Naive thymus-derived CD4-positive, alpha-beta T cell (primary cell): ENCODE measurements around the gene MAGED1. TPM values are rescaled to one million over a fixed set of nuclear protein-coding genes. Genes with fewer than 3 reads are reported as not detected.

Source experiments
- ATAC-seq: fragments of 150-1000 bp; cut with Tn5 transposase; 2 replicates; pipeline ENCODE4 v1.10.0; 2021; ENCODE audit warnings: mild to moderate bottlenecking, moderate library complexity
- CTCF ChIA-PET: fragments of 350-600 bp; sonication (Branson Sonifier 250); formaldehyde crosslinking; loops from one replicate; lab custom pipeline; 2021; ENCODE audit warnings: antibody characterized with exemption; lab: Charles Lee
- POLR2A ChIA-PET: fragments of 350-600 bp; sonication (Branson Sonifier 250); formaldehyde crosslinking; loops from one replicate; lab custom pipeline; 2021; ENCODE audit warnings: antibody characterized with exemption, inconsistent platforms; lab: Charles Lee
- DNase-seq, 9 donors: peaks; one replicate each; pipeline versions ENCODE4 v3.0.0 to v3.0.0-alpha.2; 2020 to 2022; ENCODE audit warnings: mixed read lengths in 1 of 9
- H3K27ac ChIP-seq: one replicate; pipeline ENCODE4 v1.7.0; 2013; ENCODE audit warnings: mild to moderate bottlenecking, low read depth, low read length, moderate library complexity
- H3K27me3 ChIP-seq, 2 donors: one replicate each; pipeline ENCODE4 v1.7.0; 2013; ENCODE audit warnings: low read length in 2 of 2, mild to moderate bottlenecking in 2 of 2, moderate library complexity in 2 of 2; ENCODE audit not compliant: control insufficient read depth in 2 of 2, insufficient read depth in 2 of 2
- H3K36me3 ChIP-seq, 3 experiments: 1 replicate in 2 of 3; 2 replicates in 1 of 3; pipeline ENCODE4 v1.7.0; 2013; ENCODE audit warnings: low read length in 3 of 3, mild to moderate bottlenecking in 3 of 3, moderate library complexity in 1 of 3; ENCODE audit not compliant: insufficient read depth in 3 of 3, control insufficient read depth in 2 of 3
- H3K4me1 ChIP-seq, 2 donors: one replicate each; pipeline ENCODE4 v1.7.0; 2013; ENCODE audit warnings: low read length in 2 of 2, mild to moderate bottlenecking in 2 of 2, moderate library complexity in 1 of 2; ENCODE audit not compliant: control insufficient read depth in 2 of 2, insufficient read depth in 2 of 2
- H3K4me3 ChIP-seq: 2 replicates; pipeline ENCODE4 v1.7.0; 2013; ENCODE audit warnings: mild to moderate bottlenecking, low read length
- H3K9me3 ChIP-seq, 3 experiments: 1 replicate in 2 of 3; 2 replicates in 1 of 3; pipeline ENCODE4 v1.7.0; 2013; ENCODE audit warnings: low read length in 3 of 3; ENCODE audit not compliant: control insufficient read depth in 2 of 3
- H3K27ac Mint-ChIP-seq, 9 donors: one replicate each; pipeline ENCODE4 v1.8.0; 2020 to 2022; ENCODE audit warnings: mixed read lengths in 9 of 9, mild to moderate bottlenecking in 8 of 9, moderate library complexity in 5 of 9, inconsistent platforms in 2 of 9
- H3K27me3 Mint-ChIP-seq, 5 donors: one replicate each; pipeline ENCODE4 v1.8.0; 2021 to 2022; ENCODE audit warnings: mixed read lengths in 5 of 5, mild to moderate bottlenecking in 1 of 5
- H3K36me3 Mint-ChIP-seq, 5 donors: one replicate each; pipeline ENCODE4 v1.8.0; 2020 to 2022; ENCODE audit warnings: mixed read lengths in 5 of 5, mild to moderate bottlenecking in 3 of 5, inconsistent platforms in 1 of 5
- H3K4me1 Mint-ChIP-seq, 7 donors: one replicate each; pipeline ENCODE4 v1.8.0; 2020 to 2022; ENCODE audit warnings: mixed read lengths in 7 of 7, mild to moderate bottlenecking in 3 of 7, inconsistent platforms in 1 of 7
- H3K4me3 Mint-ChIP-seq, 10 donors: one replicate each; pipeline ENCODE4 v1.8.0; 2020 to 2022; ENCODE audit warnings: mild to moderate bottlenecking in 10 of 10, mixed read lengths in 10 of 10, moderate library complexity in 6 of 10, inconsistent platforms in 2 of 10
- H3K9me3 Mint-ChIP-seq, 11 donors: one replicate each; pipeline ENCODE4 v1.8.0; 2020 to 2022; ENCODE audit warnings: mixed read lengths in 11 of 11, mild to moderate bottlenecking in 4 of 11, inconsistent platforms in 1 of 11, moderate library complexity in 1 of 11
- intact Hi-C, 2 donors: fragments of 100-400 bp; cut with micrococcal nuclease; formaldehyde crosslinking; loops; one replicate each; pipeline ENCODE4 v1.15.1; 2023
- polyA plus RNA-seq, 2 donors: library from polyadenylated mRNA; unstranded; fragments of 300-500 nt; fragmentation: Illumina TruSeq; gene quantifications; one replicate each; pipeline ENCODE4 v1.2.3, GENCODE V29; 2021
- total RNA-seq, 6 experiments: library from RNA in 5 of 6; stranded (reverse) in 5 of 6; gene quantifications; 1 replicate in 5 of 6; 2 replicates in 1 of 6; pipeline ENCODE4 v1.2.3 and lab custom pipeline; 2021 to 2026

Gene MAGED1
- total and polyA plus RNA-seq, 7 experiments from 2014 or later = 26.3 to 61.7 (median 35.0) TPM

- no peak for ATAC-seq
- Histone ChIP-seq H3K27ac (no peak overlapping the region), H3K27me3 (no peaks in the 10 kb centered on the region), H3K36me3 (peaks cover 0 to 4% (median 0%) of the 10 kb centered on the region in 3 experiments), H3K9me3 (peaks cover 0 to 10% (median 0%) of the 10 kb centered on the region in 3 experiments), H3K4me3 (no peak overlapping the region), H3K4me1 (no peaks in the 10 kb centered on the region)
- intact Hi-C loops = no loop called here
- ChIA-PET POLR2A (no interaction called here), CTCF (no interaction called here)
- peaks cover 13 to 75% (median 67%) of the 10 kb centered on the region in 5 donors for H3K36me3 Mint-ChIP-seq
- no peak overlapping the region for H3K4me3 Mint-ChIP-seq
- H3K9me3 Mint-ChIP-seq = peaks cover 0 to 71% (median 13%) of the 10 kb centered on the region in 11 donors
- no peaks in the 10 kb centered on the region for H3K27me3 Mint-ChIP-seq
- H3K4me1 Mint-ChIP-seq = peaks cover 0 to 11% (median 5%) of the 10 kb centered on the region in 7 donors
- no peak overlapping the region for H3K27ac Mint-ChIP-seq
- DNase-seq = no peak
These were observed 37.7 kb upstream of the MAGED1 start for GRCh38 chrX:51855698-51856097.

- Mint-ChIP-seq H3K4me3 (no peak overlapping the region), H3K9me3 (peaks cover 0 to 72% (median 13%) of the 10 kb centered on the region in 11 donors), H3K4me1 (peaks cover 0 to 9% (median 5%) of the 10 kb centered on the region in 7 donors), H3K27ac (no peak overlapping the region), H3K36me3 (peaks cover 13 to 64% (median 60%) of the 10 kb centered on the region in 5 donors), H3K27me3 (no peaks in the 10 kb centered on the region)
- peaks cover 0 to 10% (median 0%) of the 10 kb centered on the region in 3 experiments for H3K9me3 ChIP-seq
- no peak for DNase-seq
- no peaks in the 10 kb centered on the region for H3K27me3 ChIP-seq
- ATAC-seq = no peak
- POLR2A ChIA-PET = no interaction called here
- H3K4me1 ChIP-seq = no peaks in the 10 kb centered on the region
- peaks cover 0 to 4% (median 0%) of the 10 kb centered on the region in 3 experiments for H3K36me3 ChIP-seq
- CTCF ChIA-PET = no interaction called here
- no peak overlapping the region for H3K27ac ChIP-seq
- intact Hi-C loops = no loop called here
- H3K4me3 ChIP-seq = no peak overlapping the region
These were observed 36.2 kb upstream of the MAGED1 start for GRCh38 chrX:51857159-51857733.

- Histone ChIP-seq H3K27ac (no peak overlapping the region), H3K4me1 (no peaks in the 10 kb centered on the region), H3K4me3 (no peak overlapping the region), H3K9me3 (peaks cover 0 to 10% (median 0%) of the 10 kb centered on the region in 3 experiments), H3K27me3 (no peaks in the 10 kb centered on the region), H3K36me3 (no peaks in the 10 kb centered on the region)
- intact Hi-C loops = loop anchor here (1.0 to 5.0 kb wide), 3 partner anchors 219 to 373 kb away; no protein-coding TSS in a partner anchor
- ATAC-seq (no peak), DNase-seq (peak in 3 of 9 donors; percentile 2 to 3 (median 2))
- H3K4me1 Mint-ChIP-seq = peaks cover 5 to 26% (median 11%) of the 10 kb centered on the region in 7 donors
- POLR2A ChIA-PET = no interaction called here
- H3K27me3 Mint-ChIP-seq = no peaks in the 10 kb centered on the region
- peaks cover 0 to 60% (median 12%) of the 10 kb centered on the region in 11 donors for H3K9me3 Mint-ChIP-seq
- peaks cover 11 to 54% (median 42%) of the 10 kb centered on the region in 5 donors for H3K36me3 Mint-ChIP-seq
- CTCF ChIA-PET = no interaction called here
- peak overlapping the region in 1 of 9 donors; percentile 23 for H3K27ac Mint-ChIP-seq
- H3K4me3 Mint-ChIP-seq = no peak overlapping the region
These were observed 32.7 kb upstream of the MAGED1 start for GRCh38 chrX:51860679-51861078.

GRCh38 chrX:51862920-51863319 is 30.5 kb upstream of the MAGED1 start:
- H3K4me3 ChIP-seq = no peak overlapping the region
- ATAC-seq (no peak), DNase-seq (no peak)
- H3K9me3 ChIP-seq = no peaks in the 10 kb centered on the region
- peaks cover 3 to 41% (median 32%) of the 10 kb centered on the region in 5 donors for H3K36me3 Mint-ChIP-seq
- no peaks in the 10 kb centered on the region for H3K27me3 Mint-ChIP-seq
- H3K4me3 Mint-ChIP-seq = no peak overlapping the region
- H3K27me3 ChIP-seq = no peaks in the 10 kb centered on the region
- H3K36me3 ChIP-seq = no peaks in the 10 kb centered on the region
- intact Hi-C loops = loop anchor here in 1 of 2 donors (5.0 kb wide), 1 partner anchor 376 kb away; no protein-coding TSS in a partner anchor
- H3K27ac ChIP-seq = no peak overlapping the region
- no peak overlapping the region for H3K27ac Mint-ChIP-seq
- CTCF ChIA-PET = no interaction called here
- peaks cover 0 to 38% (median 7%) of the 10 kb centered on the region in 11 donors for H3K9me3 Mint-ChIP-seq
- POLR2A ChIA-PET = no interaction called here
- peaks cover 7 to 34% (median 14%) of the 10 kb centered on the region in 7 donors for H3K4me1 Mint-ChIP-seq
- no peaks in the 10 kb centered on the region for H3K4me1 ChIP-seq

- Histone ChIP-seq H3K36me3 (no peaks in the 10 kb centered on the region), H3K4me1 (no peaks in the 10 kb centered on the region), H3K27ac (no peak overlapping the region), H3K9me3 (no peaks in the 10 kb centered on the region), H3K27me3 (no peaks in the 10 kb centered on the region), H3K4me3 (no peak overlapping the region)
- Mint-ChIP-seq H3K9me3 (peaks cover 0 to 14% (median 6%) of the 10 kb centered on the region in 11 donors), H3K4me3 (no peak overlapping the region), H3K36me3 (peaks cover 3 to 39% (median 20%) of the 10 kb centered on the region in 5 donors), H3K27me3 (no peaks in the 10 kb centered on the region), H3K27ac (no peak overlapping the region), H3K4me1 (peaks cover 4 to 25% (median 13%) of the 10 kb centered on the region in 7 donors)
- DNase-seq = no peak
- intact Hi-C loops = no loop called here
- ChIA-PET POLR2A (no interaction called here), CTCF (no interaction called here)
- no peak for ATAC-seq
These were observed 27.2 kb upstream of the MAGED1 start for GRCh38 chrX:51866210-51866609.

GRCh38 chrX:51867626-51868025 is 25.8 kb upstream of the MAGED1 start:
- H3K4me3 Mint-ChIP-seq = no peak overlapping the region
- POLR2A ChIA-PET = no interaction called here
- H3K4me3 ChIP-seq = no peak overlapping the region
- no peaks in the 10 kb centered on the region for H3K27me3 Mint-ChIP-seq
- H3K27ac ChIP-seq = no peak overlapping the region
- peaks cover 4 to 29% (median 16%) of the 10 kb centered on the region in 7 donors for H3K4me1 Mint-ChIP-seq
- no peaks in the 10 kb centered on the region for H3K27me3 ChIP-seq
- H3K36me3 ChIP-seq = no peaks in the 10 kb centered on the region
- H3K4me1 ChIP-seq = no peaks in the 10 kb centered on the region
- DNase-seq = no peak
- no peak overlapping the region for H3K27ac Mint-ChIP-seq
- H3K36me3 Mint-ChIP-seq = peaks cover 3 to 38% (median 20%) of the 10 kb centered on the region in 5 donors
- intact Hi-C loops = no loop called here
- no peaks in the 10 kb centered on the region for H3K9me3 ChIP-seq
- CTCF ChIA-PET = no interaction called here
- no peak for ATAC-seq
- peaks cover 0 to 14% (median 6%) of the 10 kb centered on the region in 11 donors for H3K9me3 Mint-ChIP-seq

- intact Hi-C loops = no loop called here
- Histone ChIP-seq H3K4me3 (no peak overlapping the region), H3K4me1 (no peaks in the 10 kb centered on the region), H3K27ac (no peak overlapping the region), H3K27me3 (no peaks in the 10 kb centered on the region), H3K9me3 (no peaks in the 10 kb centered on the region), H3K36me3 (no peaks in the 10 kb centered on the region)
- Mint-ChIP-seq H3K9me3 (peaks cover 0 to 3% (median 0%) of the 10 kb centered on the region in 11 donors), H3K27ac (no peak overlapping the region), H3K4me3 (no peak overlapping the region), H3K4me1 (peaks cover 4 to 28% (median 18%) of the 10 kb centered on the region in 7 donors), H3K27me3 (no peaks in the 10 kb centered on the region), H3K36me3 (peaks cover 0 to 35% (median 15%) of the 10 kb centered on the region in 5 donors)
- ChIA-PET CTCF (no interaction called here), POLR2A (no interaction called here)
- no peak for DNase-seq
- no peak for ATAC-seq
These were observed 23.1 kb upstream of the MAGED1 start for GRCh38 chrX:51870354-51870753.
